K562 (cell line): ENCODE data around the gene NDST1. TPM values are rescaled to one million over a fixed set of nuclear protein-coding genes. Genes with fewer than 3 reads are reported as not detected.

Experiments
- ELF2 ChIP-seq: fragments of 250-450 bp; sonication (Bioruptor Pico); IDR thresholded peaks from 2 replicates; pipeline ENCODE4 v1.5.0; 2021; ENCODE audit warnings: mild to moderate bottlenecking
- RBM15 ChIP-seq: fragments of 200-400 bp; formaldehyde crosslinking; IDR thresholded peaks from 2 replicates; pipeline ENCODE4 v1.6.1; 2018; ENCODE audit warnings: mild to moderate bottlenecking, low read length, moderate library complexity; ENCODE audit not compliant: insufficient read depth
- STAT5B ChIP-seq: fragments of 250-450 bp; sonication (Bioruptor Pico); IDR thresholded peaks from 2 replicates; pipeline ENCODE4 v1.8.0; 2021; ENCODE audit warnings: mild to moderate bottlenecking, inconsistent platforms
- polyA plus RNA-seq, 8 experiments: library from polyadenylated mRNA; depleted of rRNA in 4 of 8; stranded (reverse) in 5 of 8; unstranded in 3 of 8; fragments of >200 nt; fragmentation: Nextera tagmentation in 2 of 8; fragmentation: Illumina TruSeq in 1 of 8; extraction: Ambion mirVana in 2 of 8; extraction: Trizol in 1 of 8; gene quantifications; 2 replicates each; pipeline versions ENCODE4 v1.2.1 to v1.2.3, GENCODE V29; 2011 to 2014; ENCODE audit warnings: inconsistent platforms in 1 of 8, missing spikeins in 1 of 8
- total RNA-seq, 7 experiments: library from RNA; depleted of rRNA in 6 of 7; stranded (reverse); fragments of >200 nt in 6 of 7; fragmentation: Illumina TruSeq in 2 of 7; extraction: Trizol in 2 of 7; gene quantifications; 2 replicates each; pipeline versions ENCODE4 v1.2.1 to v1.2.3, GENCODE V29; 2011 to 2021; ENCODE audit warnings: low replicate concordance in 1 of 7
- TF ChIP-seq, protein P1 (sequence below): fragments of 200-800 bp; sonication (Bioruptor generic); IDR thresholded peaks from 2 replicates; pipeline ENCODE4 v1.6.1; 2016; ENCODE audit warnings: missing genetic modification characterization, missing compliant biosample characterization

NDST1 gene
- total and polyA plus RNA-seq, 9 of the 15 experiments (the other 6 are each of a cell fraction or from before 2014, with no cell fraction given): 0.38 to 47.9 (median 9.9) TPM

- TF ChIP-seq, protein P1, sequence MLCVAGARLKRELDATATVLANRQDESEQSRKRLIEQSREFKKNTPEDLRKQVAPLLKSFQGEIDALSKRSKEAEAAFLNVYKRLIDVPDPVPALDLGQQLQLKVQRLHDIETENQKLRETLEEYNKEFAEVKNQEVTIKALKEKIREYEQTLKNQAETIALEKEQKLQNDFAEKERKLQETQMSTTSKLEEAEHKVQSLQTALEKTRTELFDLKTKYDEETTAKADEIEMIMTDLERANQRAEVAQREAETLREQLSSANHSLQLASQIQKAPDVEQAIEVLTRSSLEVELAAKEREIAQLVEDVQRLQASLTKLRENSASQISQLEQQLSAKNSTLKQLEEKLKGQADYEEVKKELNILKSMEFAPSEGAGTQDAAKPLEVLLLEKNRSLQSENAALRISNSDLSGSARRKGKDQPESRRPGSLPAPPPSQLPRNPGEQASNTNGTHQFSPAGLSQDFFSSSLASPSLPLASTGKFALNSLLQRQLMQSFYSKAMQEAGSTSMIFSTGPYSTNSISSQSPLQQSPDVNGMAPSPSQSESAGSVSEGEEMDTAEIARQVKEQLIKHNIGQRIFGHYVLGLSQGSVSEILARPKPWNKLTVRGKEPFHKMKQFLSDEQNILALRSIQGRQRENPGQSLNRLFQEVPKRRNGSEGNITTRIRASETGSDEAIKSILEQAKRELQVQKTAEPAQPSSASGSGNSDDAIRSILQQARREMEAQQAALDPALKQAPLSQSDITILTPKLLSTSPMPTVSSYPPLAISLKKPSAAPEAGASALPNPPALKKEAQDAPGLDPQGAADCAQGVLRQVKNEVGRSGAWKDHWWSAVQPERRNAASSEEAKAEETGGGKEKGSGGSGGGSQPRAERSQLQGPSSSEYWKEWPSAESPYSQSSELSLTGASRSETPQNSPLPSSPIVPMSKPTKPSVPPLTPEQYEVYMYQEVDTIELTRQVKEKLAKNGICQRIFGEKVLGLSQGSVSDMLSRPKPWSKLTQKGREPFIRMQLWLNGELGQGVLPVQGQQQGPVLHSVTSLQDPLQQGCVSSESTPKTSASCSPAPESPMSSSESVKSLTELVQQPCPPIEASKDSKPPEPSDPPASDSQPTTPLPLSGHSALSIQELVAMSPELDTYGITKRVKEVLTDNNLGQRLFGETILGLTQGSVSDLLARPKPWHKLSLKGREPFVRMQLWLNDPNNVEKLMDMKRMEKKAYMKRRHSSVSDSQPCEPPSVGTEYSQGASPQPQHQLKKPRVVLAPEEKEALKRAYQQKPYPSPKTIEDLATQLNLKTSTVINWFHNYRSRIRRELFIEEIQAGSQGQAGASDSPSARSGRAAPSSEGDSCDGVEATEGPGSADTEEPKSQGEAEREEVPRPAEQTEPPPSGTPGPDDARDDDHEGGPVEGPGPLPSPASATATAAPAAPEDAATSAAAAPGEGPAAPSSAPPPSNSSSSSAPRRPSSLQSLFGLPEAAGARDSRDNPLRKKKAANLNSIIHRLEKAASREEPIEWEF (CRISPR knock-in tag): no peak
- TF ChIP-seq RBM15: no peak
- no peak for TF ChIP-seq STAT5B
- no peak for TF ChIP-seq ELF2 (CRISPR knock-in tag)
Observed at GRCh38 chr5:150519978-150520377, 12.0 kb downstream of the NDST1 start (continued).
